NB4 (cell line): ENCODE data around the gene MACROD2.

Experiments
- MYC ChIP-seq: IDR thresholded peaks from 2 replicates; pipeline ENCODE4 v1.6.1; 2011; ENCODE audit warnings: low read depth, low read length
- POLR2A ChIP-seq: IDR thresholded peaks from 2 replicates; pipeline ENCODE4 v1.6.1; 2011; ENCODE audit warnings: mild to moderate bottlenecking; ENCODE audit not compliant: insufficient read length; ENCODE audit errors: extremely low read depth
- TF ChIP-seq, protein P1 (sequence below): IDR thresholded peaks from one replicate; pipeline ENCODE4 v1.5.1; 2012; ENCODE audit warnings: low read depth, low read length
- TF ChIP-seq, protein P2 (sequence below): IDR thresholded peaks from 2 replicates; pipeline ENCODE4 v1.6.1; 2011; ENCODE audit warnings: low read depth, low read length

GRCh38 chr20:15565786-15566185 is 1570.5 kb downstream of the MACROD2 start:
- TF ChIP-seq, protein P1, sequence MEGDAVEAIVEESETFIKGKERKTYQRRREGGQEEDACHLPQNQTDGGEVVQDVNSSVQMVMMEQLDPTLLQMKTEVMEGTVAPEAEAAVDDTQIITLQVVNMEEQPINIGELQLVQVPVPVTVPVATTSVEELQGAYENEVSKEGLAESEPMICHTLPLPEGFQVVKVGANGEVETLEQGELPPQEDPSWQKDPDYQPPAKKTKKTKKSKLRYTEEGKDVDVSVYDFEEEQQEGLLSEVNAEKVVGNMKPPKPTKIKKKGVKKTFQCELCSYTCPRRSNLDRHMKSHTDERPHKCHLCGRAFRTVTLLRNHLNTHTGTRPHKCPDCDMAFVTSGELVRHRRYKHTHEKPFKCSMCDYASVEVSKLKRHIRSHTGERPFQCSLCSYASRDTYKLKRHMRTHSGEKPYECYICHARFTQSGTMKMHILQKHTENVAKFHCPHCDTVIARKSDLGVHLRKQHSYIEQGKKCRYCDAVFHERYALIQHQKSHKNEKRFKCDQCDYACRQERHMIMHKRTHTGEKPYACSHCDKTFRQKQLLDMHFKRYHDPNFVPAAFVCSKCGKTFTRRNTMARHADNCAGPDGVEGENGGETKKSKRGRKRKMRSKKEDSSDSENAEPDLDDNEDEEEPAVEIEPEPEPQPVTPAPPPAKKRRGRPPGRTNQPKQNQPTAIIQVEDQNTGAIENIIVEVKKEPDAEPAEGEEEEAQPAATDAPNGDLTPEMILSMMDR: no peak
- no peak for TF ChIP-seq POLR2A
- no peak for TF ChIP-seq MYC
- TF ChIP-seq, protein P2, sequence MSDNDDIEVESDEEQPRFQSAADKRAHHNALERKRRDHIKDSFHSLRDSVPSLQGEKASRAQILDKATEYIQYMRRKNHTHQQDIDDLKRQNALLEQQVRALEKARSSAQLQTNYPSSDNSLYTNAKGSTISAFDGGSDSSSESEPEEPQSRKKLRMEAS: no peak
